GM18505 (cell line): ENCODE measurements around the gene ARL13B.
A peak's percentile ranks its signal among the peaks of the same experiment; 100 is the strongest.
"Not testable (repeated sequence)": the region's sequence is repeated elsewhere in the genome, so short reads cannot be mapped to it uniquely, and the experiment has no call there.

Source experiments
- ATAC-seq: cut with Tn5 transposase; IDR thresholded peaks from one replicate; pipeline ENCODE4 v1.9.1; 2021; ENCODE audit not compliant: unreplicated experiment
- POLR2A ChIP-seq: IDR thresholded peaks from 4 replicates; pipeline ENCODE4 v1.6.1; 2011; ENCODE audit warnings: borderline replicate concordance; ENCODE audit not compliant: insufficient read depth, insufficient read length; ENCODE audit errors: extremely low read depth

ARL13B gene

DNA sequence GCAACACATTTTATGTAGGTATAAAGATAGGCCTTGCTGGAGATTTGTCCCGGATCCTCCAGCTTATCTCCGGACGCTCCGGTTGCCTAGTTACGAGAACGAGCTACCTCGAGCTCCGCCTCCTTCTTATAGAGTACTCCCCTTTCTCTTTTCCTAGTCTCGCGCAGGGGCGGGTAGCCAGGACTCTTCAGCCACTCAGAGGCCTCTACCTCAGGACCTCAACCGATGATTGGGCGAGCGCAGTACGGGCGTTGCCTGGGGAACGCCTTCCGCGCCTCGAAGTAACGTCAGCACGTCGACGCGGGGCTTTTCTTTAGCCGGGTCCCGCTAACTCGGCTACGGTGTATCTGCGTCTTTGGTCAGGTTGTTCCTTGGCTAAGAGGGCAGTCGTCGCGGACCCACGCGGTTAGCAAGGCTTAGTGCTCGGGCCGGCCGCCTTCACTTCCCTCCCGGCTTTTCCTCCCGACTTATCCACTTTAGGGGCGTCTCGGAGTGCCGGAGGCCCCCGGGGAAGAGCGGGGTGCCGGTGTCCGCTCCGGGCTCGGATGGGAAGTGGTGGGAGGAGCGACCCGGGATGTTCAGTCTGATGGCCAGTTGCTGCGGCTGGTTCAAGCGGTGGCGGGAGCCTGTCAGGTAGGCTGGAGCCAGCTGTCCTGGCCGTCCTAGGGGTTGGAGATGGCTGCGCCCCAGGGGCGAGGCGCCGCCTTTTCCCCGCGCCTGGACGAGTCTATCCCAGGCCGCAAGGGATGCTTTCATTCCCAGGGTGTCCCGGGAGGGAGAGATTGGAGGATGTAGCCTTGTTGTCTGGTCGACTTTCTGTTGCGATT lies at the start of gene ARL13B:
TSS of gene ARL13B (plus strand) at position 306 of the 827 bp plus-strand sequence. CDS start at position 575, 269 bp downstream.
- peak; percentile 100 for ATAC-seq
- peak; percentile 77 for TF ChIP-seq POLR2A

DNA sequence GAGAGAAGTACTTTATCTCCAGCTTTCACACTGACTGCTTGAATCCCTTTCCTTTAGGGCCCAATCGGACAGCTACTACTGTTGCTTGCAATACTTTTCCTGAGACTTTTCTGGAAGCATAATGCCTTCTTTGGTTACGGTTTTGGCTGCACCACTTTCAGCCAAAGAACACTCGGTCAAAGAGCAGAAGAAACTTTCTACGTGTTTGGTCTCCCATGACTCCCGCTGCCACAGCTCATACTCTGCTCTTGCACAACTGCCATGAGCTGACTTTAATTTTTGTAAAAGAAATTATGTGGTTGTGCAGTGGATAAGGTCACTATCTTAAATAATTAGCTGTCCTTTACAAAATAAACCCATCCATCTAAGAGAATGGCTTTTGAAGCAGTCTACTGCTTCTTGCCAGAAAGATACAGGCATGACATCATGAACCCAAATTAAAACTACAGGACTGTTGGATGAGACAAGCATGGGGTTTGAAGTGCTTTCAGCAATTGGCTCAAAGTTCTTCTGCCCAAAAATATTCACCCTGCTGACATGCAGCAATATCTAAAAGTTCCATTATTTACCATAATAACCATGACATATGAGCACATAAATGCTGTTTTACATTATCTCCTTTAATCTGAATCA lies 48.2 kb upstream of the ARL13B start:
- ATAC-seq, result no peak
- TF ChIP-seq POLR2A, result no peak

GRCh38 chr3:93934366-93935046 lies 45.4 kb upstream of the ARL13B start:
- no peak for TF ChIP-seq POLR2A
- ATAC-seq, result no peak

GRCh38 chr3:93936549-93936948 lies 43.4 kb upstream of the ARL13B start:
- TF ChIP-seq POLR2A, result no peak
- ATAC-seq, result no peak

- not testable (repeated sequence) for ATAC-seq
Measured at GRCh38 chr3:93937485-93937884, 42.5 kb upstream of the ARL13B start.

- not testable (repeated sequence) for ATAC-seq
Measured at GRCh38 chr3:93949958-93950357, 30.0 kb upstream of the ARL13B start.

- no peak for ATAC-seq
- no peak for TF ChIP-seq POLR2A
Measured at GRCh38 chr3:93961026-93961425, 18.9 kb upstream of the ARL13B start.

DNA sequence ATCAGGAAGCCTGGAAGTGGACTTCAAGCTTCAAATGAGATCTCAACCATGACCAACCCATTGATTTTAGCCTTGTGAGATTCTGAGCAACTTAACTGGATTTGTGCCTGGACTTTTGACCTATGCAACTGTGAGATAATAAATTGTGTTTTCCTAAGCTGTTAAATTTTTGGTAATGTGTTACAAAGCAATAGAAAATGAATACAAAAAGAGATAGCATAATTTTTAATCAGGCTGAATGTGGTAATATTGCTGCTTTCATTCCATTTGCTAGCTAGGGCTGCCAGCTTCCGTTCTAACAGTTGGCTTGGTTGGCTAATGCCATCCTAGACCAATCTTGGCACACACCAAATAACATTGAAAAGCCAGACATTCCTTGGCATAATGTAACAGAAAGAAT lies 18.5 kb upstream of the ARL13B start:
- no peak for TF ChIP-seq POLR2A
- ATAC-seq, result no peak

DNA sequence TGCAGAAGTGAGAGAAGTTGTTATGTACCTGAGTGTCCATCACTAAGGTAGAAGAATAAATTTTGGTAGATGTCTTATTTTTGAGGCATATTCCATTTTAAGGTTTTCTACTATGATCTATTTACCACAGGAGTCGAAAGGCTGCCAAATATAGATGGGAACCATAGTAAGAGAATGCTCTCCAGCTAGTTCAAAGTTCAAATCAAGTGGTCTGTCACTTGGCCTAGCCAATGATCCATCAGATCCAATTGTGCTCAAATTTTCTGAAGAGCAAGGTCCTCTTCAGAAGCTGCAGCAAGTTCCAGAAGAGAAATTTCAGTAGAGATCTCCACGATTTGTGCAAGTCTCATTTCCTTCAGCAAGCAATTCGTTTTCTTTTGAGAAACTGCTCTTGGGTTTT lies 17.2 kb upstream of the ARL13B start:
- no peak for ATAC-seq
- TF ChIP-seq POLR2A, result no peak

DNA sequence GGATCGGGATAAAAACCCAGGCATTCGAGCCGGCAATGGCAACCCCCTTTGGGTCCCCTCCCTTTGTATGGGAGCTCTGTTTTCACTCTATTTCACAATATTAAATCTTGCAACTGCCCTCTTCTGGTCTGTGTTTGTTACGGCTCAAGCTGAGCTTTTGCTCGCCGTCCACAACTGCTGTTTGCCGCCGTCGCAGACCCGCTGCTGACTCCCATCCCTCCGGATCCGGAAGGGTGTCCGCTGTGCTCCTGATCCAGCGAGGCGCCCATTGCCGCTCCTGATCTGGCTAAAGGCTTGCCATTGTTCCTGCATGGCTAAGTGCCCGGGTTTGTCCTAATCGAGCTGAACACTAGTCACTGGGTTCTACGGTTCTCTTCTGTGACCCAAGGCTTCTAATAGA lies 14.8 kb upstream of the ARL13B start:
- ATAC-seq, result not testable (repeated sequence)

DNA sequence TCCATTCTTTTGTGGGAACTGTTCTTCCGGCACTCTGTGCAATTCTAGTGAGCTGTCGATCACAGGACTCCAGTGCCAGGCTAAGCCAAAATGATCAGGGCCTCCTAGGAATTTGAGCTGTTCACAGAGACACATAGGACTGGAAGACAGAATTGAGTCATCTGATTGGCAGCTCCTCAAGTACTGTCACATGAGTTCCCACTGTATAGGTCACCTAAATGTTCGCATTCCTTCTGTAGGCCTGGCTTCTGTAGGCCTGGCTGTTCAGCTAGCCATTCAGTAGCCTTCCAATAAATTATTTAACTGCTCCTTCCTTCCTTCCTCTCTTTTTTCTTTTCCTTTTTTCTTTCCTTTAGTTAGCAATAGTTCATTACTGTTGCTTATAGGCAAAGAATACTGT lies 10.5 kb upstream of the ARL13B start:
- no peak for ATAC-seq
- no peak for TF ChIP-seq POLR2A

DNA sequence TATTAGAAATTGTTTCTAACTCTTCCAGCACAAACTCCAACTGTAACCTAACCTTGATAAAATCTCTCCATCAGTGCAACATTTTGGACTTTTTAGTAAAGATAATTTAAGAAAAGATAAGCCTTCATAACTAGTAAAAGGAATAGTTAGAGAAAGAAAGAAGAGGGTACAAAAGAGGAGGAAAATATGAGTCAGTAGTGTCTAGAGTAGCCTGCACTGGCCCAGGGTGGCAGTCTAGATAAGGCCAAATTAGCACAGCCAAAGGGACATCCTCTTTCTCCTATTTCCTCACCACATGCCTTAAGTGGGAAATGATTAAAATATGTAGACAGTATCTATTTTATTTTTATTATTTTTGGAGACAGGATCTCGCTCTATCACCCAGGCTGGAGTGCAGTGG lies 10.0 kb upstream of the ARL13B start:
- ATAC-seq, result no peak

DNA sequence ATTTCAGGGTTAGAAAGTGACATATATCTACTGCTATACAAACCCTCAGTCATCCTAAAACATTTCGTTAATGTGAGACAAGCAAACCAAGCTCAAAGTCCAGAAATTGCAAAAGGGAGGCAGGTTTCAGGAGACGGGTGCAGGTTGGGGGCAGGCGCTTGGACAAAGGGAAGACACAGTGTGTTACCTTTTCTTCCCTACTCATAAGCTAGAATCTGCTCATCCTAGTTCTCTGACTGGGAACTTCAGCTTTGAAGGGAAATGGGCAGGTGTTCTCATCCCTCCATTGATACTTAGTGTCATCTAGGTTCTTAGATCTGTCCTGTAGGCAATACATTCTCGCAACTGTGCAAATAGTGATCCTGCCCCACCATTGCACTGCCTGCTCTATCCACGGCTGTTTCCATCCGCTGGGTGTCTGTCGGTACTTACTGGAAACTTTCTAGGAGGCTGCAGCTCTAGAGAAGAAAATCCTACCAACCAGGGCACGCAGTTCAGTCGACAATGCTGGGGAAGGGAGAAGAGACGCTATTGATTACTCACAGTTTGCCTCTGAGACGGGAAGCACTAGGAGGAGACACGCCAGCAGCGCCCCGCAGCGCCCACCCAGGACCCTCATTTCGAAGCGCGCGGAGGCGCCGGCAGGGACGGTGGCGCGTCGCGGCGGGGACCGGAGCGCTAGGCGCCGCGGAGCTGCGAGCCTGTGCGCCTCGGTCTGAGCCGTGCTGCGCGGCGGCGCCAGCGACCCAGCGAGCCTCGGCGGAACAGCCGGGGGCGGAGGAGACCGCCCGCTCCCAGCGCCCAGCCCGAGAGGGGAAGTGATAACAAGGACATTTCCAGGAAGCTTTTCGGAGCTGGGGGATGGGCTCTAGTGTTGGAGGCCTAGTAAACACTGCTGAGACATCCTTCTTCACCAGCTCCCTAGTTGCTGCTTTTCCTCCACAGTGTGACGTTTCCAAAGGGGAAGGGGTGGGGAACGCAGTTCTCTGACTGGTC lies 6.5 kb upstream of the ARL13B start, which contains the start of gene PROS1:
TSS of gene PROS1 (minus strand) at position 766 of the 996 bp plus-strand sequence. CDS start at position 619, 147 bp downstream.
- ATAC-seq, result peak; percentile 93
- no peak for TF ChIP-seq POLR2A

More for the DNA sequence above, 10.0 kb upstream of the ARL13B start:
- no peak for TF ChIP-seq POLR2A

DNA sequence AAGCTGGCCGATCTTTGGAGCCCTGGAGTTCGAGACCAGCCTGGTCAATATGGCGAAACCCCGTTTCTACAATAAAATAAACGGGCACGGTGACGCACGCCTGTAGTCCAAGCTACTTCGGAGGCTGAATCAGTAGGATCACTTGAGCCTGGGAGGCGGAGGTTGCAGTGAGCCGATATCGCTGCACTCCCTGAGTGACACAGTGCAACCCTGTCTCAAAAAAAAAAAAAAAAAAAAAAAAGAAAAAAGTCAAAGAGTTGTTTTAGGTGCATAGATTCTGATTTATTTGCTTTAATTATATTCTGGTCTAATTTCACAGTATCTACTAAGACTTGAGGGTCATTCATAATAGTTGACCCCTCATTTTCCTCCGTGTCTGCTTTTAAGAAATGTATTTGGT lies 1.7 kb downstream of the ARL13B start:
- no peak for ATAC-seq
- no peak for TF ChIP-seq POLR2A
